Measurements from ENCODE around the gene OR2G2. TPM values are rescaled to one million over a fixed set of nuclear protein-coding genes. Genes with fewer than 3 reads are reported as not detected.

OR2G2 gene
- total RNA-seq, 1 experiment from 2014 or later = not detected

DNA sequence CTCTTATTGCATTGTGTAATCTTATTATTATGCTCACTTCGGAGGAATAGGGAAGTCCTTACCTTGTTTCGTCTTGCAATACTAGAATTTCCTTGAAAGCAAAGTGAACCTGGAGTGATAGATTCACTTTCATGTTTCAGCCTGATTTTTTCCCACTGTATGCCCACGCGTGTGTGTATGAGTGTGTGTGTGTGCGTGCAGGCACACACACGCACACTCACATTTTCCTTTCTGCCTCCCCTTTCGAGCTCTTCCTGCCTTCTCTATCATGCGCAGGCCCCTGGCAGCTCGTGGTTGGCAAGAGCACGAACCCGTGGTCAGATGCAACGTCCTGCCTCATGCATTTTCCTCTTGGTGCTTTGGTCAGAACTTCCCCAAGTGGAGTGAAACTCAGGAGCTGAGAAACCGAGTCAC lies 39.4 kb upstream of the OR2G2 start, which contains the start of gene GCSAML:
TSS of gene GCSAML (plus strand) at position 366 of the 414 bp plus-strand sequence. CDS start 58 bp downstream, outside the sequence.
- H2BK120ac ChIP-seq (ENCODE audit: low read depth, low read length, poor library complexity, severe bottlenecking) = no peak within 1 kb of the TSS
- H3T11ph ChIP-seq (ENCODE audit: low read length) = no peak within 1 kb of the TSS
- no peak within 1 kb of the TSS for H4K5ac ChIP-seq (ENCODE audit: insufficient read length, low read depth, low read length)
- no peaks in the 10 kb centered on the region for H3K27me3 ChIP-seq (ENCODE audit: insufficient read depth, low read length)
- no peak within 1 kb of the TSS for H2AFZ ChIP-seq (ENCODE audit: low read length)
- H3K9me3 Mint-ChIP-seq = peaks cover 0 to 2% of the 10 kb centered on the region in 2 experiments; a peak in 1 of 5 replicates
- H3K4ac ChIP-seq (ENCODE audit: low read depth, low read length) = no peak within 1 kb of the TSS
- no peak within 1 kb of the TSS for H2AK5ac ChIP-seq (ENCODE audit: insufficient read length, low read length)
- H3K18ac ChIP-seq (ENCODE audit: insufficient read length, low read depth, low read length) = no peak within 1 kb of the TSS
- no peak within 1 kb of the TSS for H3K56ac ChIP-seq (ENCODE audit: insufficient read length, low read depth, low read length)
- no peak within 1 kb of the TSS for H3K23ac ChIP-seq (ENCODE audit: insufficient read length, low read depth, low read length)
- no peak for DNase-seq
- no peak within 1 kb of the TSS for H3K27ac ChIP-seq (ENCODE audit: insufficient read length, low read depth, low read length)
- H4K20me1 ChIP-seq (ENCODE audit: control insufficient read depth, insufficient read depth, insufficient read length) = no peaks in the 10 kb centered on the region
- no peaks in the 10 kb centered on the region; a peak in 1 of 7 replicates for H3K36me3 Mint-ChIP-seq (ENCODE audit: insufficient read depth in 1 of 3, low read depth in 3 of 3)
- no peak within 1 kb of the TSS for H4K91ac ChIP-seq (ENCODE audit: insufficient read length, low read depth, low read length)
- H3K27me3 Mint-ChIP-seq (ENCODE audit: low read depth) = no peaks in the 10 kb centered on the region
- no peaks in the 10 kb centered on the region for H3K79me1 ChIP-seq (ENCODE audit: insufficient read depth, low read depth, low read length, poor library complexity, severe bottlenecking)
- H3K9ac ChIP-seq (ENCODE audit: extremely low read depth, insufficient read length, low read length) = no peak within 1 kb of the TSS
- no peak within 1 kb of the TSS for H2BK5ac ChIP-seq (ENCODE audit: insufficient read length, low read length)
- no peak within 1 kb of the TSS for H2BK20ac ChIP-seq (ENCODE audit: low read depth, low read length, poor library complexity, severe bottlenecking)
- H3K14ac ChIP-seq (ENCODE audit: insufficient read depth, low read length) = no peak within 1 kb of the TSS
- WGBS (ENCODE audit: extremely low coverage, insufficient read length, low lambda C conversion rate) = no CpG with 5 or more reads among the region's 13 CpGs
- peak within 1 kb of the TSS in 1 of 3 experiments; percentile 28; a peak in 1 of 7 replicates for H3K27ac Mint-ChIP-seq
- no peak within 1 kb of the TSS for H3K4me2 ChIP-seq (ENCODE audit: insufficient read depth, insufficient read length, low read length)
- TF ChIP-seq, protein P1, sequence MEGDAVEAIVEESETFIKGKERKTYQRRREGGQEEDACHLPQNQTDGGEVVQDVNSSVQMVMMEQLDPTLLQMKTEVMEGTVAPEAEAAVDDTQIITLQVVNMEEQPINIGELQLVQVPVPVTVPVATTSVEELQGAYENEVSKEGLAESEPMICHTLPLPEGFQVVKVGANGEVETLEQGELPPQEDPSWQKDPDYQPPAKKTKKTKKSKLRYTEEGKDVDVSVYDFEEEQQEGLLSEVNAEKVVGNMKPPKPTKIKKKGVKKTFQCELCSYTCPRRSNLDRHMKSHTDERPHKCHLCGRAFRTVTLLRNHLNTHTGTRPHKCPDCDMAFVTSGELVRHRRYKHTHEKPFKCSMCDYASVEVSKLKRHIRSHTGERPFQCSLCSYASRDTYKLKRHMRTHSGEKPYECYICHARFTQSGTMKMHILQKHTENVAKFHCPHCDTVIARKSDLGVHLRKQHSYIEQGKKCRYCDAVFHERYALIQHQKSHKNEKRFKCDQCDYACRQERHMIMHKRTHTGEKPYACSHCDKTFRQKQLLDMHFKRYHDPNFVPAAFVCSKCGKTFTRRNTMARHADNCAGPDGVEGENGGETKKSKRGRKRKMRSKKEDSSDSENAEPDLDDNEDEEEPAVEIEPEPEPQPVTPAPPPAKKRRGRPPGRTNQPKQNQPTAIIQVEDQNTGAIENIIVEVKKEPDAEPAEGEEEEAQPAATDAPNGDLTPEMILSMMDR (conservative IDR thresholded peaks at IDR 0.05) = no peak
- no peaks in the 10 kb centered on the region for H3K9me3 ChIP-seq (ENCODE audit: control insufficient read depth, low read depth, low read length)
- H3K79me2 ChIP-seq (ENCODE audit: insufficient read depth, low read length) = no peaks in the 10 kb centered on the region
- H2BK12ac ChIP-seq (ENCODE audit: insufficient read length, low read depth, low read length) = no peak within 1 kb of the TSS
- H3K23me2 ChIP-seq (ENCODE audit: insufficient read length, low read depth, low read length, poor library complexity, severe bottlenecking) = no peaks in the 10 kb centered on the region
- no peak within 1 kb of the TSS for H2BK15ac ChIP-seq (ENCODE audit: low read depth, low read length)
- 0 out of 2 replicates have a peak, but pooled peaks cover 2% of the 10 kb centered on the region for H3K4me1 ChIP-seq (ENCODE audit: insufficient read depth, low read length)
- H4K8ac ChIP-seq (replicated peaks; ENCODE audit: insufficient read length, low read depth, low read length) = no peak within 1 kb of the TSS
- H3K4me1 Mint-ChIP-seq = peaks cover 12 to 19% of the 10 kb centered on the region in 2 experiments
- H3K4me3 Mint-ChIP-seq = no peak within 1 kb of the TSS
